GM19193 (cell line): ENCODE data around the gene DCAF10.

Experiments
- POLR2A ChIP-seq: IDR thresholded peaks from 4 replicates; pipeline ENCODE4 v1.6.1; 2011; ENCODE audit not compliant: insufficient read depth, insufficient read length; ENCODE audit errors: extremely low read depth

DCAF10 gene

GRCh38 chr9:37784616-37785483 lies 15.7 kb upstream of the DCAF10 start, which contains the start of gene EXOSC3:
TSS of gene EXOSC3 (minus strand) at chr9:37785064. CDS start at chr9:37785044, 20 bp downstream.
- peak; percentile 98 for TF ChIP-seq POLR2A

- TF ChIP-seq POLR2A, result no peak
Measured at GRCh38 chr9:37787059-37787458, 13.5 kb upstream of the DCAF10 start.

DNA sequence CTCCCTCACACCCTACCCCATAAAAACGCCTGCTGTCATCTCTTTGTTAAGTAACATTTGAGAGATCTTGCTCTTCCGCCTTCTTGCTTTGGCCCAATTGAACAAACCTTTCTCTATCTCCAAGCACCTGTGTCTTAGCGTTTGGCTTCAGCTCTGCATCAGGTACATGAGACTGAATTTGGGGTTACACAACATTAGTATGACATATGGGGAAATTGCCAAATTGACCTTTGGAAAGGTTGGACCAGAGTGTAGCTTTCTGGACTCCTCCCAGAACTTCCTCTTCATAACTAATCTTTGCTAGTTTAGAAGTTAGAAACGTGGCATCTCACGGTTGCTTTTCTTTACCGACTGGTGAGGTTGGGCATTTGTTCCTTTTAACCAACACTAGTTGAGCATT lies 12.3 kb upstream of the DCAF10 start:
- TF ChIP-seq POLR2A, result no peak

GRCh38 chr9:37790096-37790495 lies 10.5 kb upstream of the DCAF10 start:
- no peak for TF ChIP-seq POLR2A

DNA sequence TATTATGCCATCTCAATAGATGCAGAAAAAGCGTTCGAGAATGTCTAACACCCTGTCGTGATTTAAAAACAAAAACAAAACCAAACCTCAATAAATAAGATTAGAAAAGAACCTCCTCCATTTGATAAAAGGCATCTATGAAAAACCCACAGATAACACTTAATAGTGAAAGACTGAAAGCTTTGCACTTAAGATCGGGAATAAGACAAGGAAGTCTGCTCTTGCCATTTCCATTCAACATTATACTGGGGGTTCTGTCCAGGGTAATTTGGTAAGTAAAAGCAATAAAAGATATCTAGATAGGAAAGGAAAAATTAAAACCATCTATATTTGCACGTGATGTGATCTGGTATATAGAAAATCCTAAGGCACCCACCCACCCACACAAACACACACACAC lies 8.5 kb upstream of the DCAF10 start:
- TF ChIP-seq POLR2A, result no peak

DNA sequence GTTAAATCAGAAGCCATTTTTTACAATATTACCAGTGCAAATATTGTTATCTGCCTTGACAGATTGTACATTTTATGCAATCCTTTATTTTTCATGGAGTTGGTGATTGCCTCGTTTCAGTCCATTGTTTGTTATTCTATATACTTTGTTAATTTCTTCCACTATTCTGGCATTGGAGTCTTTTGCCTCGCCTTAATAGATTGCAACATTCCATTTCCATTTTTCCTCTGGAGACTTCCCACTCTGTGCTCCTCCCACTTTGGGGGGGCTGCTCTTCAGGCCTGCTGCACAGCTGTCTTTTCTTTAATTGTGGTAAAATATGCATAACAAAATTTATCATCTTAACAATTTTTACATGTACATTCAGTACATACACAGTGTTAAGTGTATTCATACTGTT lies 4.4 kb upstream of the DCAF10 start:
- TF ChIP-seq POLR2A, result no peak

- no peak for TF ChIP-seq POLR2A
Measured at GRCh38 chr9:37798677-37799076, 1.9 kb upstream of the DCAF10 start.

- TF ChIP-seq POLR2A, result no peak
Measured at GRCh38 chr9:37801287-37801850, 772 bp downstream of the DCAF10 start.

- no peak for TF ChIP-seq POLR2A
Measured at GRCh38 chr9:37801959-37802711, 1.5 kb downstream of the DCAF10 start.

DNA sequence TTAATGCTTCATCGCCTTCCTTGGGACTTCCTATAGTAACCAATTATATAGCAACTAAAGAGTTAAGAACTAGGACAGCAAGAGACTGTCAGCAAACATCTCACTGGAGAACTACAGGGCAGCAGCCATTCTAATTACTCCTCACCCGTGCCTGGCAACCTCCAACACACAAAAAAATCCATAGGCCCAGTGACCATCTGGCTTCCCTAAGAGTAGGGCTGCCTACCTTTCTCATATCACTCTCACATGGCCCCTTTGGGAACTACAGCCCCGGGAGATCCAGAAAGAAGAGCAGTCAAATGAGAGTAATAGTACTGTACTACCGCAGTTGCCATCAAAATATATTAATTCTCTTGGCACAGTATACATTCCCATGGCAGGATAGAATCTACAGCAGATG lies 5.7 kb downstream of the DCAF10 start:
- TF ChIP-seq POLR2A, result no peak

- no peak for TF ChIP-seq POLR2A
Measured at GRCh38 chr9:37811906-37812476, 11.4 kb downstream of the DCAF10 start.

DNA sequence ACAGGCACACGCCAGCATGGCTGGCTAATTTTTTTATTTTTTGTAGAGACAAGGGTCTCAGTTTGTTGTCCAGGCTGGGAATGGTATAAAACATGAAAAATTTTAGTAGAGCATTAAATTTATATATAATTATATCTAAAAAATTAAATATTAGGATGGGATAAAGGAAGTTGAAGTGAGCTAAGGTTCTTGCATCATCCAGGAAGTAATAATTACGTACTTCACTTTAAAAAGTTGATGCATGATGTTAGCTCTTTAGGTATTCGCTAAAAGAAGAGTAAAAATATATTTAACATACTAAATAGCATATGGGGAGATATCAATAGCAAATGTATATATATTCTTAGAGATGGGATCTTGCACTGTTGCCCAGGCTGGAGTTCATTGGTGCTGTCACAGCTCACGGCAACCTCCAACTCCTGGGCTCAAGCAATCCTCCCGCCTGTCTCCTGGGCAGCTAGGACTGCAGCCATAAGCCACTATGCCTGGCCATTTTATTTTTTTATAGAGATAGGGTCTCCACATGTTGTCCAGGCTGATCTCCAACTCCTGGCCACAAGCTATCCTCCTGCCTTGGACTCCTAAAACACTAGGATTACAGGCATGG lies 12.3 kb downstream of the DCAF10 start:
- no peak for TF ChIP-seq POLR2A

DNA sequence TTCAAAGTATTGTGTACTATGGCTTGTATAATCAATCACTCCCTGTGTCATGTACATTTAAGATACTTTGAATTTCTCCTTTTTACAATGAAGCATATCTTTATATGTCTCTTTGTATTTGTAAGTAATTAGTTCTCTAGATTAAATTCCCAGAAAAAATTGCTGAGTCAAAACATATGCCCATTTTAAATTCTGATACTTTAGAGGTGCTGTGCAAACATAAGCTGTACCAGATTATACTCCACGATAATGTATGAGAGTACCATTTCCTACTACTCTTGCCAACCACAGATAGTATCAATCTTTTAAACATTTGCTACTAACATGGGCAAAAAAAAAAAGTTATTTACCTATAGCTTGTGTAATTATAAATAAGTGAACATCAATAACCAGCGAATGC lies 18.3 kb downstream of the DCAF10 start:
- TF ChIP-seq POLR2A, result no peak

DNA sequence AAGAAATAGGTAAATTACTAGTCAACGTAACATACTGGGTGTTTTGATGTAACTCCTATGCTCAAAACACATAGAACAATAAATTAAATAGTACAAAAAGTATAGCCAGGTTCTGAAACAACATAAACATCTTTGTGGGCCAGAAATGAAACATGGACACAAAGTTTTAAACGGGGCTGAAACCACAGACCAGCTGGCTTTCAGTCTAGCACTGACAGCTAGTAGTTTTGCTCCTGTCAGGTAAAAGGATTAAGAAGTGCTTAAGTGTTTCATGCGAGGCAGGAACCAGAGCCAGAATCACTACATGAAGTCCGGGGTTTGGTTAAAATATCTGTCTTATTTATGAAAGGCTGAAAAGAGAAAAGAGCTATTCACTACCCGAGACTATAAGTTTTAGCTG lies 19.5 kb downstream of the DCAF10 start:
- TF ChIP-seq POLR2A, result no peak
